B cell (primary cell): ENCODE data around the gene VIT. TPM values are rescaled to one million over a fixed set of nuclear protein-coding genes. Genes with fewer than 3 reads are reported as not detected.

ENCODE experiments used
- ATAC-seq: fragments of 200-7000 bp; cut with Tn5 transposase; one replicate; pipeline ENCODE4 v1.10.0; 2021; ENCODE audit warnings: low read depth, mild to moderate bottlenecking, moderate number of reproducible peaks, moderate library complexity
- CTCF ChIA-PET: fragments of 350-600 bp; sonication (Branson Sonifier 250); formaldehyde crosslinking; loops from one replicate; lab custom pipeline; 2021; ENCODE audit warnings: antibody characterized with exemption, inconsistent platforms; lab: Charles Lee
- POLR2A ChIA-PET: fragments of 350-600 bp; sonication (Branson Sonifier 250); formaldehyde crosslinking; loops from one replicate; lab custom pipeline; 2021; ENCODE audit warnings: antibody characterized with exemption; lab: Charles Lee
- DNase-seq: peaks from one replicate; pipeline ENCODE4 v3.0.0; 2013
- H2AFZ ChIP-seq: 2 replicates; pipeline ENCODE4 v1.6.1; 2012; ENCODE audit warnings: mild to moderate bottlenecking, low read depth, low read length; ENCODE audit not compliant: insufficient read depth, poor library complexity, severe bottlenecking
- H3K27ac ChIP-seq, 2 donors: 1 replicate in 1 of 2; 2 replicates in 1 of 2; pipeline ENCODE4 v1.5.1; 2012 to 2013; ENCODE audit warnings: low read length in 2 of 2, mild to moderate bottlenecking in 2 of 2, moderate library complexity in 1 of 2
- H3K27me3 ChIP-seq, 4 experiments: fragments of 200-600 bp in 1 of 4; sonication (generic) in 1 of 4; replicated peaks in 1 of 4; 1 replicate in 2 of 4; 2 replicates in 2 of 4; pipeline versions ENCODE4 v1.6.1 to v1.7.0; 2013 to 2016; ENCODE audit warnings: low read length in 3 of 4, mild to moderate bottlenecking in 2 of 4, mixed read lengths in 1 of 4, moderate library complexity in 1 of 4; ENCODE audit not compliant: insufficient read depth in 4 of 4, control insufficient read depth in 3 of 4; ENCODE audit errors: control extremely low read depth in 1 of 4
- H3K36me3 ChIP-seq, 2 experiments: replicated peaks in 1 of 2; 1 replicate in 1 of 2; 2 replicates in 1 of 2; pipeline versions ENCODE4 v1.6.1 to v1.7.1; 2013; ENCODE audit warnings: low read length in 1 of 2; ENCODE audit not compliant: insufficient read depth in 2 of 2, control insufficient read depth in 1 of 2; ENCODE audit errors: control extremely low read depth in 1 of 2, extremely low read depth in 1 of 2
- H3K4me1 ChIP-seq, 2 donors: fragments of 200-600 bp in 1 of 2; sonication (generic) in 1 of 2; 1 replicate in 1 of 2; 2 replicates in 1 of 2; pipeline versions ENCODE4 v1.5.1 to v1.6.1; 2013 to 2017; ENCODE audit warnings: low read length in 2 of 2; ENCODE audit not compliant: control insufficient read depth in 2 of 2, insufficient read depth in 2 of 2
- H3K4me2 ChIP-seq: replicated peaks from 2 replicates; pipeline ENCODE3; 2012; ENCODE audit warnings: mild to moderate bottlenecking, low read depth, low read length; ENCODE audit not compliant: poor library complexity, severe bottlenecking
- H3K4me3 ChIP-seq, 5 experiments: fragments of 200-600 bp in 1 of 5; sonication (generic) in 1 of 5; 1 replicate in 3 of 5; 2 replicates in 2 of 5; pipeline versions ENCODE4 v1.5.1 to v1.7.0; 2011 to 2016; ENCODE audit warnings: low read length in 4 of 5, mild to moderate bottlenecking in 4 of 5, low read depth in 2 of 5, control low read depth in 1 of 5, moderate library complexity in 1 of 5; ENCODE audit not compliant: insufficient read depth in 1 of 5; ENCODE audit errors: control extremely low read depth in 1 of 5, extremely low read depth in 1 of 5
- H3K79me2 ChIP-seq: fragments of 200-600 bp; sonication (generic); one replicate; pipeline ENCODE4 v1.6.0; 2016; ENCODE audit warnings: low read length; ENCODE audit not compliant: control insufficient read depth, insufficient read depth
- H3K9ac ChIP-seq: fragments of 200-600 bp; sonication (generic); 2 replicates; pipeline ENCODE4 v1.6.1; 2017; ENCODE audit warnings: mild to moderate bottlenecking, low read length, moderate library complexity
- H3K9me3 ChIP-seq, 3 donors: one replicate each; pipeline versions ENCODE4 v1.6.1 to v1.7.1; 2013; ENCODE audit warnings: low read length in 2 of 3; ENCODE audit not compliant: control insufficient read depth in 2 of 3, insufficient read depth in 1 of 3; ENCODE audit errors: control extremely low read depth in 1 of 3
- H4K20me1 ChIP-seq: 2 replicates; pipeline ENCODE4 v1.6.0; 2012; ENCODE audit warnings: mild to moderate bottlenecking, low read length; ENCODE audit not compliant: insufficient read depth, control insufficient read depth, poor library complexity, severe bottlenecking
- H3K27ac Mint-ChIP-seq: one replicate; pipeline ENCODE4 v1.8.0; 2021; ENCODE audit warnings: mixed read lengths
- H3K27me3 Mint-ChIP-seq: one replicate; pipeline ENCODE4 v1.8.0; 2021; ENCODE audit warnings: mixed read lengths
- H3K4me1 Mint-ChIP-seq: one replicate; pipeline ENCODE4 v1.8.0; 2021; ENCODE audit warnings: mixed read lengths
- H3K4me3 Mint-ChIP-seq: one replicate; pipeline ENCODE4 v1.8.0; 2021; ENCODE audit warnings: mixed read lengths
- H3K9me3 Mint-ChIP-seq: one replicate; pipeline ENCODE4 v1.8.0; 2022; ENCODE audit warnings: mixed read lengths; ENCODE audit not compliant: insufficient read depth
- EZH2 ChIP-seq: IDR thresholded peaks from 2 replicates; pipeline ENCODE4 v1.6.1; 2012; ENCODE audit warnings: borderline replicate concordance, low read depth, mild to moderate bottlenecking, moderate library complexity, low read length; ENCODE audit not compliant: insufficient read depth, poor library complexity, severe bottlenecking
- WGBS: methylation state at CpG from one replicate; pipeline ENCODE4 v1.1.5; 2013; ENCODE audit warnings: missing lambda C conversion rate; ENCODE audit not compliant: insufficient coverage; 5-methylcytosine and 5-hydroxymethylcytosine counted together
- intact Hi-C: fragments of 100-400 bp; cut with micrococcal nuclease; formaldehyde crosslinking; loops from one replicate; pipeline ENCODE4 v1.10.0; 2022
- polyA plus RNA-seq: library from polyadenylated mRNA; depleted of rRNA; stranded (reverse); fragments of >200 nt; gene quantifications from 2 replicates; pipeline ENCODE4 v1.2.3, GENCODE V29; 2012
- total RNA-seq, 2 donors: library from RNA; stranded (reverse); fragments of 120-200 nt in 1 of 2; gene quantifications; 1 replicate in 1 of 2; 2 replicates in 1 of 2; pipeline versions ENCODE4 v1.2.3 to v1.2.4, GENCODE V29; 2013 to 2022
- TF ChIP-seq, protein P1 (sequence below): fragments of 200-600 bp; IDR thresholded peaks from one replicate; pipeline ENCODE4 v1.8.0; 2022; ENCODE audit warnings: antibody characterized with exemption, mild to moderate bottlenecking

The VIT gene
- total and polyA plus RNA-seq, 2 donors (not counting 1 experiment from before 2014, with no cell fraction given) = not detected

GRCh38 chr2:36677386-36677785, 19.1 kb upstream of the VIT start:
- Mint-ChIP-seq H3K4me1 (no peaks in the 10 kb centered on the region), H3K4me3 (no peak overlapping the region), H3K27me3 (peaks cover 7% of the 10 kb centered on the region), H3K27ac (no peak overlapping the region), H3K9me3 (peaks cover 4% of the 10 kb centered on the region)
- TF ChIP-seq, protein P1, sequence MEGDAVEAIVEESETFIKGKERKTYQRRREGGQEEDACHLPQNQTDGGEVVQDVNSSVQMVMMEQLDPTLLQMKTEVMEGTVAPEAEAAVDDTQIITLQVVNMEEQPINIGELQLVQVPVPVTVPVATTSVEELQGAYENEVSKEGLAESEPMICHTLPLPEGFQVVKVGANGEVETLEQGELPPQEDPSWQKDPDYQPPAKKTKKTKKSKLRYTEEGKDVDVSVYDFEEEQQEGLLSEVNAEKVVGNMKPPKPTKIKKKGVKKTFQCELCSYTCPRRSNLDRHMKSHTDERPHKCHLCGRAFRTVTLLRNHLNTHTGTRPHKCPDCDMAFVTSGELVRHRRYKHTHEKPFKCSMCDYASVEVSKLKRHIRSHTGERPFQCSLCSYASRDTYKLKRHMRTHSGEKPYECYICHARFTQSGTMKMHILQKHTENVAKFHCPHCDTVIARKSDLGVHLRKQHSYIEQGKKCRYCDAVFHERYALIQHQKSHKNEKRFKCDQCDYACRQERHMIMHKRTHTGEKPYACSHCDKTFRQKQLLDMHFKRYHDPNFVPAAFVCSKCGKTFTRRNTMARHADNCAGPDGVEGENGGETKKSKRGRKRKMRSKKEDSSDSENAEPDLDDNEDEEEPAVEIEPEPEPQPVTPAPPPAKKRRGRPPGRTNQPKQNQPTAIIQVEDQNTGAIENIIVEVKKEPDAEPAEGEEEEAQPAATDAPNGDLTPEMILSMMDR = no peak
- TF ChIP-seq EZH2 = no peak
- Histone ChIP-seq H3K36me3 (no peaks in the 10 kb centered on the region), H3K4me1 (no peaks in the 10 kb centered on the region), H4K20me1 (no peaks in the 10 kb centered on the region), H3K9me3 (peaks cover 0 to 9% (median 0%) of the 10 kb centered on the region in 3 donors), H3K27ac (no peak overlapping the region), H3K4me2 (no peak overlapping the region), H3K79me2 (no peaks in the 10 kb centered on the region), H3K9ac (no peak overlapping the region), H2AFZ (no peak overlapping the region), H3K4me3 (no peak overlapping the region), H3K27me3 (no peaks in the 10 kb centered on the region)
- ATAC-seq (no peak), DNase-seq (no peak)
- CTCF ChIA-PET = interaction anchor here (2.0 kb wide), 1 partner anchor 13 kb away, joined by 7 read pairs; no protein-coding TSS in a partner anchor
- intact Hi-C loops = no loop called here
- POLR2A ChIA-PET = no interaction called here

- TF ChIP-seq, protein P1 = no peak
- TF ChIP-seq EZH2 = no peak
- 10% methylated on average over 4 of the region's 4 CpGs for WGBS
- Mint-ChIP-seq H3K4me3 (no peak overlapping the region), H3K4me1 (no peaks in the 10 kb centered on the region), H3K9me3 (peaks cover 4% of the 10 kb centered on the region), H3K27me3 (peaks cover 7% of the 10 kb centered on the region), H3K27ac (no peak overlapping the region)
- Histone ChIP-seq H3K4me3 (no peak overlapping the region), H3K36me3 (no peaks in the 10 kb centered on the region), H3K79me2 (no peaks in the 10 kb centered on the region), H3K4me2 (no peak overlapping the region), H3K27me3 (no peaks in the 10 kb centered on the region), H3K9ac (no peak overlapping the region), H3K9me3 (peaks cover 0 to 9% (median 0%) of the 10 kb centered on the region in 3 donors), H3K27ac (no peak overlapping the region), H3K4me1 (no peaks in the 10 kb centered on the region), H2AFZ (no peak overlapping the region), H4K20me1 (no peaks in the 10 kb centered on the region)
- ChIA-PET POLR2A (no interaction called here), CTCF (no interaction called here)
- intact Hi-C loops = no loop called here
- no peak for DNase-seq
- no peak for ATAC-seq
Observed at GRCh38 chr2:36677996-36678605, 18.4 kb upstream of the VIT start.
